Panc1 (cell line): ENCODE results near the gene SLC16A3. TPM values are rescaled to one million over a fixed set of nuclear protein-coding genes. Genes with fewer than 3 reads are reported as not detected.

Source experiments
- ATAC-seq: fragments of 200-7000 bp; cut with Tn5 transposase; 2 replicates; pipeline ENCODE4 v1.9.1; 2020; ENCODE audit warnings: mild to moderate bottlenecking, moderate library complexity
- BruUV-seq: library from RNA; stranded (reverse); fragments of 400-500 nt; replicated peaks from 2 replicates; lab custom pipeline; 2021; lab: Mats Ljungman, UMichigan
- CTCF ChIA-PET: fragments of 300-600 bp; sonication (Branson Sonifier 250); formaldehyde crosslinking; loops from one replicate; lab custom pipeline; 2022; ENCODE audit warnings: antibody characterized with exemption; lab: Charles Lee
- POLR2A ChIA-PET: fragments of 300-600 bp; sonication (Branson Sonifier 250); formaldehyde crosslinking; loops from one replicate; lab custom pipeline; 2022; ENCODE audit warnings: antibody characterized with exemption; lab: Charles Lee
- DNase-seq: peaks from one replicate; pipeline ENCODE4 v3.0.0-alpha.2; 2010; ENCODE audit warnings: low read depth, low spot score
- H3K27ac ChIP-seq: 2 replicates; pipeline ENCODE4 v1.5.1; 2011; ENCODE audit warnings: mild to moderate bottlenecking, low read length, inconsistent platforms
- H3K27me3 ChIP-seq: fragments of 200-500 bp; sonication (Bioruptor generic); 2 replicates; pipeline ENCODE4 v1.6.0; 2014; ENCODE audit warnings: low read length, inconsistent platforms; ENCODE audit not compliant: control insufficient read depth, insufficient read depth
- H3K36me3 ChIP-seq: fragments of 200-500 bp; sonication (Bioruptor generic); 2 replicates; pipeline ENCODE4 v1.5.1; 2014; ENCODE audit warnings: inconsistent platforms, mild to moderate bottlenecking, low read length, moderate library complexity; ENCODE audit not compliant: control insufficient read depth, insufficient read depth
- H3K4me1 ChIP-seq: 2 replicates; pipeline ENCODE4 v1.5.1; 2011; ENCODE audit warnings: inconsistent platforms, mild to moderate bottlenecking, low read length, moderate library complexity; ENCODE audit not compliant: control insufficient read depth, insufficient read depth
- H3K4me3 ChIP-seq, 2 experiments: 2 replicates each; pipeline ENCODE4 v1.5.1; 2011 to 2012; ENCODE audit warnings: low read depth in 2 of 2, low read length in 2 of 2, mild to moderate bottlenecking in 2 of 2, inconsistent platforms in 1 of 2, moderate library complexity in 1 of 2
- H3K9me3 ChIP-seq: fragments of 200-500 bp; sonication (Bioruptor generic); 2 replicates; pipeline ENCODE4 v1.5.1; 2014; ENCODE audit warnings: low read depth, mild to moderate bottlenecking, inconsistent platforms, low read length, moderate library complexity; ENCODE audit not compliant: control insufficient read depth, insufficient read depth
- POLR2AphosphoS5 ChIP-seq: IDR thresholded peaks from 2 replicates; pipeline ENCODE4 v1.6.1; 2012; ENCODE audit warnings: mild to moderate bottlenecking, low read depth, low read length, moderate library complexity
- SIN3A ChIP-seq: IDR thresholded peaks from 2 replicates; pipeline ENCODE4 v1.6.1; 2012; ENCODE audit warnings: low read depth, mild to moderate bottlenecking, low read length, moderate library complexity, borderline replicate concordance; ENCODE audit not compliant: insufficient read depth
- TCF7L2 ChIP-seq: IDR thresholded peaks from 2 replicates; pipeline ENCODE4 v1.6.1; 2011; ENCODE audit warnings: mild to moderate bottlenecking, low read depth, low read length, inconsistent platforms
- in situ Hi-C: cut with HindIII; loops from 2 replicates; pipeline ENCODE4 v1.10.0; 2016; ENCODE audit warnings: low sequenced_read_pairs, low pct_unique_long_range_greater_than_20kb
- intact Hi-C: fragments of 100-400 bp; cut with micrococcal nuclease; formaldehyde crosslinking; loops from one replicate; pipeline ENCODE4 v1.10.0; 2022; ENCODE audit not compliant: unreplicated experiment
- total RNA-seq: library from RNA; stranded (reverse); gene quantifications from one replicate; pipeline ENCODE4 v1.2.1, GENCODE V29; 2021; ENCODE audit not compliant: unreplicated experiment
- TF ChIP-seq, protein P1 (sequence below), 2 experiments: IDR thresholded peaks; 2 replicates each; pipeline ENCODE4 v1.6.1; 2011 to 2012; ENCODE audit warnings: low read depth in 2 of 2, control low read depth in 1 of 2, low read length in 1 of 2, mild to moderate bottlenecking in 1 of 2, moderate library complexity in 1 of 2; ENCODE audit not compliant: insufficient read depth in 1 of 2
- TF ChIP-seq, protein P2 (sequence below): fragments of 450-650 bp; IDR thresholded peaks from 2 replicates; pipeline ENCODE4 v1.5.1; 2017; ENCODE audit warnings: mild to moderate bottlenecking

The SLC16A3 gene
- total RNA-seq, 1 experiment from 2014 or later, result 581 TPM

DNA sequence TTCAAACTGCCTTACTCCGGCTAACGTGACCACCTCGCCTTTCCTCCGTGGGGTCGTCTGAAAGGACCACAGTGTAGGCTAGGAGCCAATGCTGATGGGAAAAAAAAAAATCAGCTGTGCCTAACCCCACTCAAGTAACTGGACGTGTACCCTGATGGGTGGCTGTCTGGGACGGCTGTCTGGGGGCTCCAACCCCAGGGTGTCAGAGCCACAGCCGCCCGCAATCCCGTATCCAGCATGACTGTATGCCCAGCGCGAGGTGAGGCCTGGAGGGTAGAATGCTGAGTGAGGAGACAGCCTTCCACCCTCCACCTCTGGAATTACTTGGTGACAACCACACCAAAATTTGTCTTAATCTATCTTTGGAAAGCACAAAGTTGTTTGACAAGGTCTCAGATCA lies 41.8 kb downstream of the SLC16A3 start:
- H3K9me3 ChIP-seq, result no peaks in the 10 kb centered on the region
- in situ Hi-C loops (no loop called here), intact Hi-C loops (no loop called here)
- DNase-seq (no peak), ATAC-seq (no peak)
- peaks cover 72% of the 10 kb centered on the region for H3K4me1 ChIP-seq
- BruUV-seq, result no TSS peak
- TF ChIP-seq, protein P1, sequence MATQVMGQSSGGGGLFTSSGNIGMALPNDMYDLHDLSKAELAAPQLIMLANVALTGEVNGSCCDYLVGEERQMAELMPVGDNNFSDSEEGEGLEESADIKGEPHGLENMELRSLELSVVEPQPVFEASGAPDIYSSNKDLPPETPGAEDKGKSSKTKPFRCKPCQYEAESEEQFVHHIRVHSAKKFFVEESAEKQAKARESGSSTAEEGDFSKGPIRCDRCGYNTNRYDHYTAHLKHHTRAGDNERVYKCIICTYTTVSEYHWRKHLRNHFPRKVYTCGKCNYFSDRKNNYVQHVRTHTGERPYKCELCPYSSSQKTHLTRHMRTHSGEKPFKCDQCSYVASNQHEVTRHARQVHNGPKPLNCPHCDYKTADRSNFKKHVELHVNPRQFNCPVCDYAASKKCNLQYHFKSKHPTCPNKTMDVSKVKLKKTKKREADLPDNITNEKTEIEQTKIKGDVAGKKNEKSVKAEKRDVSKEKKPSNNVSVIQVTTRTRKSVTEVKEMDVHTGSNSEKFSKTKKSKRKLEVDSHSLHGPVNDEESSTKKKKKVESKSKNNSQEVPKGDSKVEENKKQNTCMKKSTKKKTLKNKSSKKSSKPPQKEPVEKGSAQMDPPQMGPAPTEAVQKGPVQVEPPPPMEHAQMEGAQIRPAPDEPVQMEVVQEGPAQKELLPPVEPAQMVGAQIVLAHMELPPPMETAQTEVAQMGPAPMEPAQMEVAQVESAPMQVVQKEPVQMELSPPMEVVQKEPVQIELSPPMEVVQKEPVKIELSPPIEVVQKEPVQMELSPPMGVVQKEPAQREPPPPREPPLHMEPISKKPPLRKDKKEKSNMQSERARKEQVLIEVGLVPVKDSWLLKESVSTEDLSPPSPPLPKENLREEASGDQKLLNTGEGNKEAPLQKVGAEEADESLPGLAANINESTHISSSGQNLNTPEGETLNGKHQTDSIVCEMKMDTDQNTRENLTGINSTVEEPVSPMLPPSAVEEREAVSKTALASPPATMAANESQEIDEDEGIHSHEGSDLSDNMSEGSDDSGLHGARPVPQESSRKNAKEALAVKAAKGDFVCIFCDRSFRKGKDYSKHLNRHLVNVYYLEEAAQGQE (IDR thresholded peaks at IDR 0.05; ENCODE audit: insufficient read depth in 1 of 2, low read depth in 2 of 2, low read length in 1 of 2), result no peak
- no peak for TF ChIP-seq SIN3A
- no peak; the same call in 1 of the 2 replicates for TF ChIP-seq POLR2AphosphoS5
- no peak for TF ChIP-seq TCF7L2
- TF ChIP-seq, protein P2, sequence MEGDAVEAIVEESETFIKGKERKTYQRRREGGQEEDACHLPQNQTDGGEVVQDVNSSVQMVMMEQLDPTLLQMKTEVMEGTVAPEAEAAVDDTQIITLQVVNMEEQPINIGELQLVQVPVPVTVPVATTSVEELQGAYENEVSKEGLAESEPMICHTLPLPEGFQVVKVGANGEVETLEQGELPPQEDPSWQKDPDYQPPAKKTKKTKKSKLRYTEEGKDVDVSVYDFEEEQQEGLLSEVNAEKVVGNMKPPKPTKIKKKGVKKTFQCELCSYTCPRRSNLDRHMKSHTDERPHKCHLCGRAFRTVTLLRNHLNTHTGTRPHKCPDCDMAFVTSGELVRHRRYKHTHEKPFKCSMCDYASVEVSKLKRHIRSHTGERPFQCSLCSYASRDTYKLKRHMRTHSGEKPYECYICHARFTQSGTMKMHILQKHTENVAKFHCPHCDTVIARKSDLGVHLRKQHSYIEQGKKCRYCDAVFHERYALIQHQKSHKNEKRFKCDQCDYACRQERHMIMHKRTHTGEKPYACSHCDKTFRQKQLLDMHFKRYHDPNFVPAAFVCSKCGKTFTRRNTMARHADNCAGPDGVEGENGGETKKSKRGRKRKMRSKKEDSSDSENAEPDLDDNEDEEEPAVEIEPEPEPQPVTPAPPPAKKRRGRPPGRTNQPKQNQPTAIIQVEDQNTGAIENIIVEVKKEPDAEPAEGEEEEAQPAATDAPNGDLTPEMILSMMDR, result no peak
- peak overlapping the region; percentile 41; the same call in 1 of the 2 replicates for H3K27ac ChIP-seq
- H3K4me3 ChIP-seq, result peak overlapping the region in 1 of 2 experiments; percentile 7; a peak in 1 of 4 replicates
- ChIA-PET POLR2A (no interaction called here), CTCF (interaction anchor here (0.6 kb wide), 2 partner anchors 57 to 567 kb away, joined by 4 read pairs; no protein-coding TSS in a partner anchor)
- H3K27me3 ChIP-seq, result no peaks in the 10 kb centered on the region
- H3K36me3 ChIP-seq, result peaks cover 7% of the 10 kb centered on the region

DNA sequence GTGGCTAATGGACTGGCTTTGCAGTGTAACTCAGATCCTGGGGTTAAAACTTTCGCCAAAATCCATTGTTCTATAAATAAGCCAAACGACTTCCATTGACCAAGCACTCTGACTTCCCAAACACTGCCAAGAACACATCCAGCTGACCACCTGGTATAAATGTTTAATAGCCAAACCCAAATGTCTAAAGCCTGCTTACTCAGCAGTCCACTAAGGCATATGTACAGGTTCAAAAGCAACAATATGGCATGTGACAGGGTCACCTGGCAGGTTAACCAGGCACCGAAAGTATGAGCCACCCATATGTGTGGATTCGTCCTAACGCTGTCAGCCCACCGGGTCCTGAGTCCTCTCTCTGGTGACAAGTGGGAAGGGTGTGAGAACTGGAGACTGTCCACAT lies 42.6 kb downstream of the SLC16A3 start:
- ChIA-PET POLR2A (no interaction called here), CTCF (no interaction called here)
- BruUV-seq, result no TSS peak
- in situ Hi-C loops (no loop called here), intact Hi-C loops (no loop called here)
- Histone ChIP-seq H3K27me3 (no peaks in the 10 kb centered on the region), H3K4me1 (peaks cover 67% of the 10 kb centered on the region), H3K9me3 (no peaks in the 10 kb centered on the region), H3K36me3 (peaks cover 5% of the 10 kb centered on the region), H3K4me3 (peak overlapping the region; percentile 66 to 80), H3K27ac (peak overlapping the region; percentile 25; the same call in 1 of the 2 replicates)
- TF ChIP-seq POLR2AphosphoS5, result no peak
- TF ChIP-seq TCF7L2, result no peak
- TF ChIP-seq, protein P1 (IDR thresholded peaks at IDR 0.05; ENCODE audit: insufficient read depth in 1 of 2, low read depth in 2 of 2, low read length in 1 of 2), result no peak
- TF ChIP-seq, protein P2, result no peak
- TF ChIP-seq SIN3A, result no peak
- DNase-seq, result no peak
- no peak for ATAC-seq
